GM18505 (cell line): Measurements from ENCODE around the gene HIVEP2.

ENCODE experiments used
- ATAC-seq: cut with Tn5 transposase; IDR thresholded peaks from one replicate; pipeline ENCODE4 v1.9.1; 2021; ENCODE audit not compliant: unreplicated experiment
- POLR2A ChIP-seq: IDR thresholded peaks from 4 replicates; pipeline ENCODE4 v1.6.1; 2011; ENCODE audit warnings: borderline replicate concordance; ENCODE audit not compliant: insufficient read depth, insufficient read length; ENCODE audit errors: extremely low read depth

HIVEP2 gene

DNA sequence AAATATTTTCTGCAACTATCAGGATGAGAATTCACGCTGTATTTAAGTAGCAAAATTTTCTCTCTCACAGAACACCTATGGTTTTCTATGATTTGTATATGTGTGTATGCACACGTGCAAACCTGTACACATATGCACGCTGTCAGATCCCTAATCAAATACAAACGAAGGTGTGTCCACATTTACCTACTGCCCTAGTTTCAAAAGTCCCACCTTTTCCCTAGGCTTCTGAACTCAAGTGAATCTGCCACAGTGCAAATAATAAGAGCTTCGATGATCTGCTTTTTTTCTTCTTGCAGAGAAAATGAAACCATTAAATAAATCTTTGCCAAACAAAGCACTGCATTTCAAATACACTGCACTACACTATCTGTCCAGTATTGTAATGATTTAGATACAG lies 6.5 kb downstream of the HIVEP2 start:
- TF ChIP-seq POLR2A: no peak
- ATAC-seq: no peak

DNA sequence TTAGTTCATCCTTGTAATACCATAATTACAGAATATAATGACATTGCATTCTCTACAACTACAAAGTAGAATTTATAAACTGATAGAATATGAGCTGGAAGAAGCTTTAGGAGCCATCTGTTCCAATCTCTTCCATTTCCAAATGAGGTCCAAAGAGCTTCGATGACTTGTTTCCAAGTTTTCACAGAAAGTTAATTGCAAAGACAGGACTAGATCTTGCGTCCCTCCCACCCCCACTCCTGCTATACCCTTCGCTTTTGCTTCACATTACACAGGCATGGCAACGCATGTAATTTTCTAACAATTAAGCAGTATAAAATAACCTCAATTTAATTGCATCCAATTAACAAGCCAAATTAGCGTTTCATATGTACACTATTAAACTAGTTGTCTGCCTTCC lies 7.0 kb downstream of the HIVEP2 start:
- TF ChIP-seq POLR2A: no peak

DNA sequence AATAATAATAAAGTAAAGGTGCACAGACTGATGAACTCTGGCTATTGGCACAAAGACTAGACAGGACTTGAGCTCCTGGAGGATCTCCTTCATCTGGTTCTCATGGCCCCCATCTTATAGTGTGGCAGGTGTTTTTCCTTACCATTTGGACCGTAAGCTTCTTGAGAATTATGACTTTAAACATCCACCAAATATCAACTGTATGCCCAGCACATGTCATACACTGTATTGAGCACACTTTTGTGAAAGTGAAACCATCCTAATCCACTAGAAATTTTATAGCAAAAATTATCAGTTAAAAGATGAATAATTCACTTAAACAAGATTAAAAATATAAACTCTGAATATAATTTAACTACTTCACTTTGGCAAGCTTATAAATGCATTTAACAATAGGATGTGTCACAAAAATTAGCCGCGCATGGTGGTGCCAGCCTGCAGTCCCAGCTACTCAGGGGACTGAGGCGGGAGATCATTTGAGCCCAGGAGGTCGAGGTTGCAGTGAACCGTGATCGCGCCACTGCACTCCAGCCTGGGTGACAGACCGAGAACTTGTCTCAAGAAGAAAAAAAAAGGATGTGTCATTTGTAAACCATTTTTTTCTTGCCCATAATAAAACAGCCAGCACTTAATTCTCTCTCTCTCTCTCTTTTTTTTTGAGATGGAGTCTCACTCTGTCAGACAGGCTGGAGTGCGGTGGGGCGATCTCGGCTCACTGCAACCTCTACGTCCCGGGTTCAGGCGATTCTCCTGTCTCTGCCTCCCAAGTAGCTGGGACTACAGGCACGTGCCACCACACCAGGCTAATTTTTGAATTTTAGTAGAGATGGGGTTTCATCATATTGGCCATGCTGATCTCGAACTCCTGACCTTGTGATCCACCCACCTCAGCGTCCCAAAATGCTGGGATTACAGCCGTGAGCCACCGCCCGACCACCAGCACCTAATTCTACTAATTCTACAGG lies 9.1 kb downstream of the HIVEP2 start:
- TF ChIP-seq POLR2A: no peak

More for the DNA sequence above, 7.0 kb downstream of the HIVEP2 start:
- no peak for ATAC-seq

DNA sequence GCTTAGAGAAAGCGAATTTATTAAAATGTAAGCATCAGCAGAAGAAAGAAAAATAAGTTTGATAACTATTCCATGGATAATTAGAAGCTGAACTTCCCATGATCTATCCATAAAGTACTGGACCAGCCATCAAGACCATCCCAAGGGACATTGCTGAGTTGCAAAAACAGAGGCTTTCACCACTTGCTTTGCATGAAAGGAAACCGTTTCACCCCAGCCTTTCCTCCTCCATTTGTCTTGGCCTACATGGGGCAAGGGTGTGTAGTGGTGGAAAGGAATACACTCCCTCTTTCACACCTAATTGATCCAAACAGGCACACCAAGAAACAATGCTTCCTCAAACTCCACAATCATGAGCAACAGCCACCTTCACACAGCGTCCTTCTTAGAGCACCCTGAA lies 10.4 kb downstream of the HIVEP2 start:
- TF ChIP-seq POLR2A: no peak
- no peak for ATAC-seq

More for the DNA sequence above, 9.1 kb downstream of the HIVEP2 start:
- ATAC-seq: peak; percentile 72

DNA sequence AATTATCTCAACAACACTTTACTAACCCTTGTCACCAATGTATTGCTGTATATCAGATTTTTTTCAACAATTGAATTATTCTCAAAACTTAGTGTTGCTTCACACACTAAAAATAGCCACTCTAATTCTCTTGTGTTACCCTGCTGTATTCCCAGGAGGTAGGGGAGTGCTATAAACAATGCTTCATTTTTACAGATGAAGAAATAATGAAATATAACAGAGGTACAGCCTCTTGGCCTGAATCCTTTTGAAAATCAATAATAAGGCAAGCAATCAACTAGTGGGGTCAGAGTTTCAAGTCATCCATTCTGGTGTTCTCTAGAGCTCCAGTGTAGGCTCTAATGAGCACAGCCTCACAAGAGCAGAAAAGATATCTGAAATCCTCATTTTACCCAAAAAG lies 10.9 kb downstream of the HIVEP2 start:
- no peak for ATAC-seq
- TF ChIP-seq POLR2A: no peak

DNA sequence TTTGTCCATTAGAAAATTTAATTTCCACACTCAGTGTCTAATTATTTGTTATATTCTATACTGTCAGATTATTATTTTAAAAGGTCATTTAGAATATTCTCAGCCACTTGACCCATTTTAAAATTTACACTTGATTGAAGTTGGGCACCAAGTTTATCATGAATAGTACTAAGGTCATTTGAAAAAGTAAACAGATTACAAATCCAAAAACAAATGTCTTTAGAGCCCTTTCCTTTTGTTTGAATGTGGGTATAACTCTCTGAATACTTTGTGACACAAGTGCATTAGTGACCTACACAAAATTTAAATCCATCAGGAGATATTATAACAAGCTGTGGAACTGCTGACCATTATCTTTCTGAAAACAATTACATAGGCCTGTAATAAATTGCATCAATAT lies 11.3 kb downstream of the HIVEP2 start:
- TF ChIP-seq POLR2A: no peak
- ATAC-seq: no peak

DNA sequence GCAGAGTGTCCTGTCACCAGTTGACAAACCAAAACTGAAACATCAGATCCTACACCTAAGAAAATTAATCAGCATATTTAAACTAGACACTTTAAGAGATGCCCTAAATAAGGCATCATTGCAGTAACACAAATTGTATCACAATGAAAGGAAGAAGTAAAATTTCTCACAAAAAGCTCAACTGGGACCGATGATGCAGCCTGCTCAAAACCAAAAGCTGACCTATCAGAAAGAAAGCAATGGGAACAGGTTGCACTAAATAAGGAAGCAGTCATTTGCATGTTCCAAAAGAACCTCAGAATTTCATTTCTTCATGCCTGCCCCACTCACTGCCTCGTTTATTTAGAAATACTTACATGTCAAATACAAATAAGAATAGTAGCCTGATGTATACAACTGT lies 12.1 kb downstream of the HIVEP2 start:
- no peak for ATAC-seq
- no peak for TF ChIP-seq POLR2A

DNA sequence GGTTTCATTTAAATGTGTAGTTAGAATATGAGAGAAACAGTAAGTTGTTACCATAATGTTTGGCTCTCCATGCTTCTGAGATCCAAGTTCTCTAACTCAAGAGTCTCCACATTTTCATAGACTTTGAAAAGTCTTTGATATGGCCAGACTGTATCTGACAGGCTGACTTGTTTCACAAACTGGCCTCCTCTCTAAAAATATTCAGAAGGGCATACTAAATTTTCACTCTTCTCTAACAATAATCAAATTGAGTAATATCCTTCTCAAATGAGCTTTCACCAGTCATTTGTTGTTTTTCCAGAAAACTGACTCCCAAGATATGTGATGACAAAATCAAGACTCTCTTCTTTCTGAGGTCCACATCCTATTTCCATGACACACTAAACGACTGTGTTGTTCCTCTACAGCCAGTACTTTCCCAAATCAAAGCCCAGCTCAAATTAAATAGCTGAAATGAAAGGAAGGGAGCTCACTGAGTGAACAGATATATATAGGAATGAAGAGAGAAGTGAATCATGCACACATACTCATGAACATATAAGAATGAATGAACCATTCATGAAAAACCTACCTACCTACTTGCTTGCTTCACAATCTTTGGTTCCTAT lies 15.1 kb downstream of the HIVEP2 start:
- ATAC-seq: no peak
- TF ChIP-seq POLR2A: no peak

DNA sequence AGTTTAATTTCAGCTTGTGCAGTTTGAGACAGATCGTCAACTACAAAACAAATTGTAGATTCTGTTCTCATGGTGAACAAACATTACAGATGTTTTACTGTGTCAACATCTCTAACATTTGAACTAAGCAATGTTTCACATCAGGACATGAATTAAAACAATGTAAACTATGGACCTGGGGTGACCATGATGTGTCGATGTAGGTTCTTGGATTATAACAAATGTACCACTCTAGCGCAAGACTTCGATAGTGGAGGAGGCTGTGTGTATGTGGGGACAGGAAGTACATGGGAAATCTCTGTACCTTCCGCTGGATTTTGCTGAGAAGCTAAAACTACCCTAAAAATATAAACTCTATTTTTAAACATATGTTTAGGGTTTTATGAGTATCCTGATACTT lies 17.1 kb downstream of the HIVEP2 start:
- no peak for ATAC-seq
- TF ChIP-seq POLR2A: no peak

DNA sequence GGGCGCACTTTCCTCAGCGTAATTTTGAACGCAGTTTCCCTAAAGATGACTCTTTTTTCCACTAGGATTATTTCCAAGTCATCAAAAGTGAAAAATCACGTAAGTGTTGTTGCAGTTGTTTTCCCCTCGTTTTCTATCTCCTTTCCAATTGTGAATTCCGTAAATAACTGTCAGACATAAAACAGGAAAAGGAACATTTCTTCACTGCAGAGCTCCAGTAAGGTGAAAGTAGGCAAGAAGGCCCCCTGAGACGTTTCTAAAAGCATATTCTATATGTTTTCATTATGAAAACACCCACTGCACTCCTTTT lies 17.8 kb downstream of the HIVEP2 start:
- TF ChIP-seq POLR2A: no peak
- no peak for ATAC-seq

DNA sequence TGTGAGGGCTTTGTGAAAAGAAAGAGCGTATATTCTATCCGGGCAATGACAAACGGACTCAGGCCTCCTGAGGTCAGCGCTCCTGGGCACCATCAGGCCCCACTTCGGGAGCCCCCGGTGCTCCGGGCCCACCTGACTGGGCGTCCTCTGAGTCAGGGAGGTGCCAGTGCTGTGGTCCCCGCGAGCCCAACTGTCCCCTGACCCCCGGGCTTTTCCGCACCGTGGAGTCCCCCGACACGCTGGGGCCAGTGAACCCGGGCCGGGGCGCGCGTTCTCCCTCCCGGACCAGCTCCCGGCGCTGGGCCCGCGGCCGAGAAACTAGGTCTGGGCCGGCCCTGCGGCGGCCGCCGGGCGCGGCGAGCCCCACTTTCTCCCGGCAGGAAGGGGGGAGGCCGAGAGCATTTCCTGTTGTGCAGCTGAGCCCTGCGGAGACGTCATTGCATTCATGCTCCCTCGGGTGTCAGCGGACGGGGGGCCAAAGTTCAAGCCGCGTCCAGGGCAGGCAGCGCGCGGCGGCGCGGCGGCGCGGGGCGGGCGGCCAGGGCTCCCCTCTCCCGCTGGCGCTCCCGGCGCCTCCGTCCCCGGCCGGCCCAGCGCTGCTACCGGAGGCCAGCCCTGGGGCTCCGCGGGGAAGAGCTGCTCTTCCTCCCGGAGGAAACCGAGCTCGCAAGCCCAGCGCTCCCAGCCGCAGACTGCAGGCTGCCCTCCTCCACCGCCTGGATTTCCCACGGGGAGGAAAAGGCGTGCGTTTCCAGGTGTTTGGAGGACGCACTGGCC lies 18.3 kb downstream of the HIVEP2 start:
- TF ChIP-seq POLR2A: peak; percentile 74
- ATAC-seq: peak; percentile 92

DNA sequence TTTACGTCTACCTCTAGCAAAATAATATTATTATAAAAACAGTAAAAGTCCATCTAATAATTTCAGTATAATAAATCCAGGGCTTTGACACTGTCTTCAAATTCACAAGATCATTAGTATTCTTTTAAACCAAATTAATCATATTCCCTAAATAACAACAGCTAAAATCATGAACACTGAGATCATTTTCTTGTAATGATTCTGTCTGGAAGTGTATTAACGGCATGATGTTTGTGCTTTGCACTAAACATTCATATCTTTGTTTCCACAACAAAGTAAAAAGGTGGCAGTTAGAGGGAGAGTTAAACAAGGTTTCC lies 18.8 kb downstream of the HIVEP2 start:
- no peak for ATAC-seq
- TF ChIP-seq POLR2A: no peak

DNA sequence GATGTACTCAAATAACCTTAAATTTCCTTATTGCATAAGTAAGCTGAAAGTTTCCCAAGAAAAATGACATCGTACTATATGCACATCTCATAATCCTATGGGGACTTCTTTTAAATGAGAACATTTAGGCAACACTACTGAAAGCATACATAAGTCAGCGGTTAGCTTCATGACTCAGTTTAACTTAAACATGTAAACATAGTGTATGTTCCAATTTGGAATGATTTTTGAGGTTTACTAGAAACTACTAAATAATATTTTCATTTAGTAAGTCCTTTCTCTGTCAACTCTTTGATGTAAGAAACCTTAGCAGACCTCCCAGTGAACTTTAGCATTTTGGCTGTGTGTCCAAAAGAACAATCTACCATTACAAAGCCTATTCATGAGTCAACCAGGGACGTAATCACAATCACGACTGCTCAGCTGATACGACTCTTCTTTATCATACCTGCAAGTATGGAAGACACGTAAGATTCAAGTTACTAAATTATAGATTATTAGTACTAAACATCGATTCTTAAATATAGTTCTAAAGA lies 19.3 kb downstream of the HIVEP2 start:
- ATAC-seq: no peak

DNA sequence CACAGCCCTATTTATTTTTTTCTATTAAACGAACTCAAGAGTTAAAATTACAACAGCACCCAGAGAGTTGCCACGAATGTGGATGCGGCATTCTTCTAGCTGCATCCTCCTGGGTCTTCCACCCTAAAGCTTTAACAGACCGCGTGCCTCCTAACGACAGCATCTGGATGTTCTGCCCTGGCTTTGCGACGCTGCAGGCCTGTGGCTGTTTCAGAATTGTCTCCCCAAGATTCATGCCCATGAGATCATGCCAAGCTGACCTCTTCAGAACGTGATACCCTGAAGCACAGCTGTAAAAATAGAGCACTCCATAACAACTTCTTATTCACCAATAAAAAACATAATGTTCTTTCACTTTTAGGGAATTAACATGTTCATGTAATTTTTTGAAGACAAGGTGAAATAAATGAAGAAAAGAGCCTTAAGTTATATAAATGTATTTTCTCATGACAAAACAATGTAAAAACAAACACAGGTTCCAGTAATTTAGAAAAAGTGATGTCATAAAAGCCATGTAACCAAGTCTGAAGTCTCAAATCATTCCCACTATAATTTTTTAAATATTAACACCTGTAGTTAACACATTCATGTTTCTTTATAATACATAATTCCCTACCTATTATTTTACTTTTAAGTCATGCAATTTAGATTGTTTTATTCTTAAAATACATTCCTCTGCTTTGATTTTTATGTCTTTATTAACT lies 26.5 kb downstream of the HIVEP2 start:
- no peak for TF ChIP-seq POLR2A
- no peak for ATAC-seq

More for the DNA sequence above, 19.3 kb downstream of the HIVEP2 start:
- no peak for TF ChIP-seq POLR2A

DNA sequence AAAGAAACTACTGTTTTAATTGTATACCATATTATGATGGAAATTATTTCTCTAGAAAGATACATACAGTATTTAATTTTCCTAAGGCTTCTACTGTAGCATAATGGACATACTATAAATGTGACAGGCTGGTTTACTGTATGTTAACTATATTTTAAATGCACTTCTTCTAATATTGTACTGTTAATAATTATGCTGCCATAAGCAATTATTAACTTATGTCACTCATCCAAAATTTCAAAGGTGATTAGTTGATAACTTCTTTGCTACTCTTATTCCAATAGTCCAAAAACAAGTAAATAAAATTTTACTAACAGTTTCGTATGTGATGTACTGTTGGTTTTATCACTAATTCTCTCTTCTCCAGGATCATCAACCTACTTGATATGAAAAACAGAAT lies 28.1 kb downstream of the HIVEP2 start:
- ATAC-seq: no peak
- no peak for TF ChIP-seq POLR2A
